H1 (cell line): ENCODE data around the gene AIFM3. TPM values are rescaled to one million over a fixed set of nuclear protein-coding genes. Genes with fewer than 3 reads are reported as not detected.

ENCODE experiments used
- CTCF ChIA-PET: fragments of 300-600 bp; sonication (Branson Sonifier 250); formaldehyde crosslinking; loops from one replicate; lab custom pipeline; 2021; ENCODE audit not compliant: partially characterized antibody; lab: Charles Lee
- POLR2A ChIA-PET: fragments of 300-600 bp; sonication (Branson Sonifier 250); formaldehyde crosslinking; loops from one replicate; lab custom pipeline; 2021; ENCODE audit warnings: inconsistent platforms; ENCODE audit not compliant: partially characterized antibody; lab: Charles Lee
- DNase-seq, 2 experiments: peaks; one replicate each; pipeline versions ENCODE4 v3.0.0 to v3.0.0-alpha.2; 2010 to 2022; ENCODE audit warnings: low spot score in 2 of 2, low read depth in 1 of 2, mixed read lengths in 1 of 2
- FAIRE-seq: peaks from 2 replicates; lab custom pipeline; 2011; peaks lifted over from hg19 to GRCh38; lab: Jason Lieb, UNC
- H2AFZ ChIP-seq: 2 replicates; pipeline ENCODE4 v1.8.1; 2012; ENCODE audit warnings: low read length, inconsistent platforms
- H2AK5ac ChIP-seq: 2 replicates; pipeline ENCODE4 v1.6.1; 2013; ENCODE audit warnings: low read depth, low read length
- H2BK120ac ChIP-seq: replicated peaks from 2 replicates; pipeline ENCODE3; 2013; ENCODE audit warnings: low read depth, low read length, inconsistent platforms
- H2BK12ac ChIP-seq: 2 replicates; pipeline ENCODE4 v1.6.1; 2013; ENCODE audit warnings: low read depth, low read length
- H2BK15ac ChIP-seq: 2 replicates; pipeline ENCODE4 v1.6.1; 2013; ENCODE audit warnings: low read length
- H2BK20ac ChIP-seq: 2 replicates; pipeline ENCODE4 v1.6.1; 2013; ENCODE audit warnings: low read length
- H2BK5ac ChIP-seq: 2 replicates; pipeline ENCODE4 v1.6.1; 2013; ENCODE audit warnings: low read depth, low read length
- H3K14ac ChIP-seq: 2 replicates; pipeline ENCODE4 v1.6.1; 2013; ENCODE audit warnings: inconsistent platforms; ENCODE audit not compliant: insufficient read length
- H3K18ac ChIP-seq: 2 replicates; pipeline ENCODE4 v1.6.1; 2013; ENCODE audit warnings: low read length; ENCODE audit errors: extremely low read depth
- H3K23ac ChIP-seq: 2 replicates; pipeline ENCODE4 v1.6.1; 2013; ENCODE audit warnings: inconsistent platforms; ENCODE audit not compliant: insufficient read length
- H3K23me2 ChIP-seq: 2 replicates; pipeline ENCODE4 v1.6.1; 2013; ENCODE audit warnings: low read depth, low read length
- H3K27ac ChIP-seq: 2 replicates; pipeline ENCODE4 v1.6.1; 2011; ENCODE audit warnings: low read depth, low read length, inconsistent platforms
- H3K27me3 ChIP-seq, 4 experiments: replicated peaks in 1 of 4; 1 replicate in 1 of 4; 2 replicates in 3 of 4; pipeline versions ENCODE4 v1.6.1 to v1.8.1; 2011 to 2013; ENCODE audit warnings: low read length in 3 of 4, mild to moderate bottlenecking in 3 of 4, inconsistent platforms in 2 of 4, mixed read lengths in 2 of 4, moderate library complexity in 1 of 4; ENCODE audit not compliant: control insufficient read depth in 3 of 4, insufficient read depth in 3 of 4; ENCODE audit errors: extremely low read depth in 1 of 4
- H3K36me3 ChIP-seq, 4 experiments: 2 replicates each; pipeline versions ENCODE4 v1.6.1 to v1.8.1; 2011 to 2013; ENCODE audit warnings: mild to moderate bottlenecking in 4 of 4, low read length in 3 of 4, moderate library complexity in 2 of 4, control low read depth in 1 of 4, inconsistent platforms in 1 of 4; ENCODE audit not compliant: insufficient read depth in 4 of 4, control insufficient read depth in 2 of 4
- H3K4ac ChIP-seq: replicated peaks from 2 replicates; pipeline ENCODE3; 2013; ENCODE audit warnings: low read length, low read depth, mixed read lengths, inconsistent platforms; ENCODE audit not compliant: insufficient read length
- H3K4me1 ChIP-seq, 4 experiments: replicated peaks in 1 of 4; 1 replicate in 1 of 4; 2 replicates in 3 of 4; pipeline versions ENCODE4 v1.6.1 to v1.8.1; 2011 to 2013; ENCODE audit warnings: low read length in 3 of 4, inconsistent platforms in 2 of 4, mixed read lengths in 1 of 4; ENCODE audit not compliant: insufficient read depth in 4 of 4, control insufficient read depth in 3 of 4
- H3K4me2 ChIP-seq, 2 experiments: 2 replicates each; pipeline versions ENCODE4 v1.6.1 to v1.8.1; 2011 to 2013; ENCODE audit warnings: low read depth in 2 of 2, low read length in 2 of 2, control low read depth in 1 of 2, inconsistent platforms in 1 of 2, mild to moderate bottlenecking in 1 of 2; ENCODE audit not compliant: insufficient read depth in 1 of 2
- H3K4me3 ChIP-seq, 4 experiments: fragments of 200-600, 300-600 bp in 1 of 4; sonication (generic), shearing (Covaris generic), sonication (Bioruptor Twin) in 1 of 4; 2 replicates each; pipeline versions ENCODE4 v1.5.1 to v1.8.1; 2011 to 2016; ENCODE audit warnings: low read length in 4 of 4, low read depth in 3 of 4, control low read depth in 2 of 4, inconsistent platforms in 2 of 4, mild to moderate bottlenecking in 2 of 4, mixed read lengths in 1 of 4, moderate library complexity in 1 of 4; ENCODE audit not compliant: insufficient read depth in 2 of 4; ENCODE audit errors: extremely low read depth in 1 of 4
- H3K56ac ChIP-seq: replicated peaks from 2 replicates; pipeline ENCODE3; 2013; ENCODE audit warnings: low read depth, mild to moderate bottlenecking, mixed read lengths, low read length, inconsistent platforms; ENCODE audit not compliant: insufficient read length
- H3K79me1 ChIP-seq: 2 replicates; pipeline ENCODE4 v1.6.1; 2013; ENCODE audit warnings: low read depth, low read length, control low read depth
- H3K79me2 ChIP-seq, 2 experiments: 2 replicates each; pipeline versions ENCODE4 v1.6.1 to v1.8.1; 2012 to 2013; ENCODE audit warnings: low read length in 2 of 2, mild to moderate bottlenecking in 2 of 2, inconsistent platforms in 1 of 2; ENCODE audit not compliant: insufficient read depth in 2 of 2, control insufficient read depth in 1 of 2
- H3K9ac ChIP-seq, 4 experiments: replicated peaks in 1 of 4; 1 replicate in 1 of 4; 2 replicates in 3 of 4; pipeline versions ENCODE4 v1.6.1 to v1.8.1; 2011 to 2013; ENCODE audit warnings: low read depth in 3 of 4, low read length in 3 of 4, control low read depth in 2 of 4, mild to moderate bottlenecking in 2 of 4, moderate library complexity in 2 of 4, inconsistent platforms in 1 of 4; ENCODE audit errors: extremely low read depth in 1 of 4
- H3K9me3 ChIP-seq, 2 experiments: 2 replicates each; pipeline versions ENCODE4 v1.6.1 to v1.8.1; 2012 to 2013; ENCODE audit warnings: mild to moderate bottlenecking in 2 of 2, moderate library complexity in 2 of 2, control low read depth in 1 of 2, inconsistent platforms in 1 of 2, low read depth in 1 of 2, low read length in 1 of 2, mixed read lengths in 1 of 2; ENCODE audit not compliant: insufficient read depth in 2 of 2
- H4K20me1 ChIP-seq, 2 experiments: replicated peaks in 1 of 2; 2 replicates each; pipeline versions ENCODE3 to v1.8.1; 2011 to 2013; ENCODE audit warnings: inconsistent platforms in 2 of 2, low read length in 2 of 2, mild to moderate bottlenecking in 1 of 2; ENCODE audit not compliant: insufficient read depth in 2 of 2, control insufficient read depth in 1 of 2
- H4K5ac ChIP-seq: 2 replicates; pipeline ENCODE4 v1.6.1; 2013; ENCODE audit warnings: low read length, low read depth, mixed read lengths, inconsistent platforms; ENCODE audit not compliant: insufficient read length
- H4K8ac ChIP-seq: 2 replicates; pipeline ENCODE4 v1.8.0; 2013; ENCODE audit warnings: mild to moderate bottlenecking, moderate library complexity, low read length, inconsistent platforms; ENCODE audit not compliant: insufficient read depth; ENCODE audit errors: extremely low read depth
- H4K91ac ChIP-seq: replicated peaks from 2 replicates; pipeline ENCODE3; 2013; ENCODE audit warnings: low read length, mixed read lengths, inconsistent platforms; ENCODE audit not compliant: insufficient read length
- ASH2L ChIP-seq: fragments of 200-600, 300-600 bp; sonication (generic); IDR thresholded peaks from one replicate; pipeline ENCODE4 v1.7.1; 2017; ENCODE audit warnings: low read length
- CEBPB ChIP-seq: IDR thresholded peaks from 2 replicates; pipeline ENCODE4 v1.6.1; 2012; ENCODE audit warnings: low read depth, low read length
- CHD2 ChIP-seq: IDR thresholded peaks from 2 replicates; pipeline ENCODE4 v1.6.1; 2012; ENCODE audit warnings: low read length, improper control_type of control experiment
- E2F6 ChIP-seq: IDR thresholded peaks from 2 replicates; pipeline ENCODE4 v1.6.1; 2012; ENCODE audit warnings: inconsistent platforms
- EZH2 ChIP-seq: fragments of 200-600 bp; sonication (generic); IDR thresholded peaks from 2 replicates; pipeline ENCODE4 v1.7.1; 2012; ENCODE audit warnings: low read depth, mild to moderate bottlenecking, moderate library complexity, low read length, inconsistent platforms; ENCODE audit not compliant: severe bottlenecking
- NANOG ChIP-seq: IDR thresholded peaks from 2 replicates; pipeline ENCODE4 v1.6.1; 2011; ENCODE audit warnings: low read length, low read depth, mild to moderate bottlenecking, inconsistent platforms; ENCODE audit not compliant: insufficient read depth, poor library complexity, severe bottlenecking
- RBBP5 ChIP-seq: IDR thresholded peaks from 2 replicates; pipeline ENCODE4 v1.7.1; 2012; ENCODE audit warnings: low read depth, mild to moderate bottlenecking, inconsistent platforms, low read length, moderate library complexity, borderline replicate concordance
- RNF2 ChIP-seq: fragments of 200-900, 300-1000 bp; sonication (generic); IDR thresholded peaks from 2 replicates; pipeline ENCODE4 v1.7.1; 2016; ENCODE audit warnings: borderline replicate concordance, low read depth, mild to moderate bottlenecking, antibody characterized with exemption, low read length; ENCODE audit not compliant: poor library complexity, severe bottlenecking; ENCODE audit errors: missing control alignments
- SAP30 ChIP-seq: fragments of 300-600 bp; sonication (generic); IDR thresholded peaks from 2 replicates; pipeline ENCODE4 v1.7.1; 2012; ENCODE audit warnings: low read length, moderate library complexity, mild to moderate bottlenecking, inconsistent platforms; ENCODE audit not compliant: insufficient read depth, insufficient replicate concordance
- SIN3A ChIP-seq, 2 experiments: IDR thresholded peaks in 1 of 2; conservative IDR thresholded peaks in 1 of 2; 2 replicates each; pipeline ENCODE4 v1.6.1; 2011 to 2012; ENCODE audit warnings: low read length in 2 of 2, improper control_type of control experiment in 1 of 2, low read depth in 1 of 2, mild to moderate bottlenecking in 1 of 2
- WGBS, 2 experiments: shearing (Covaris generic) in 1 of 2; methylation state at CpG; one replicate each; pipeline versions ENCODE4 v1.1.6 to v1.1.7; 2013 to 2015; ENCODE audit warnings: low lambda C conversion rate in 2 of 2, mixed read lengths in 2 of 2, inconsistent platforms in 1 of 2, low coverage in 1 of 2, missing lambda C conversion rate in 1 of 2; ENCODE audit not compliant: insufficient replicate concordance in 2 of 2, insufficient coverage in 1 of 2, insufficient read length in 1 of 2; ENCODE audit errors: extremely low coverage in 1 of 2, missing lambda C conversion rate in 1 of 2; 5-methylcytosine and 5-hydroxymethylcytosine counted together
- polyA plus RNA-seq, 7 experiments: library from polyadenylated mRNA; depleted of rRNA in 3 of 7; stranded (reverse) in 5 of 7; unstranded in 2 of 7; fragments of >200 nt in 5 of 7; fragments of 200-250 nt in 2 of 7; gene quantifications; 1 replicate in 5 of 7; 2 replicates in 1 of 7; 4 replicates in 1 of 7; pipeline versions ENCODE4 v1.2.1 to v1.2.3, GENCODE V29; 2011 to 2013; ENCODE audit warnings: missing spikeins in 2 of 7, mixed read lengths in 2 of 7
- total RNA-seq: library from RNA; stranded (reverse); fragmentation: NEBNext Ultra II Directional; extraction: Animal tissue kit (Norgen Biotek cat#: 25700); gene quantifications from 2 replicates; pipeline ENCODE4 v1.2.1, GENCODE V29; 2021

Gene AIFM3
- total and polyA plus RNA-seq, 2 of the 8 experiments (the other 6 are each of a cell fraction or from before 2014, with no cell fraction given) = 0.86 to 1.4 TPM

DNA sequence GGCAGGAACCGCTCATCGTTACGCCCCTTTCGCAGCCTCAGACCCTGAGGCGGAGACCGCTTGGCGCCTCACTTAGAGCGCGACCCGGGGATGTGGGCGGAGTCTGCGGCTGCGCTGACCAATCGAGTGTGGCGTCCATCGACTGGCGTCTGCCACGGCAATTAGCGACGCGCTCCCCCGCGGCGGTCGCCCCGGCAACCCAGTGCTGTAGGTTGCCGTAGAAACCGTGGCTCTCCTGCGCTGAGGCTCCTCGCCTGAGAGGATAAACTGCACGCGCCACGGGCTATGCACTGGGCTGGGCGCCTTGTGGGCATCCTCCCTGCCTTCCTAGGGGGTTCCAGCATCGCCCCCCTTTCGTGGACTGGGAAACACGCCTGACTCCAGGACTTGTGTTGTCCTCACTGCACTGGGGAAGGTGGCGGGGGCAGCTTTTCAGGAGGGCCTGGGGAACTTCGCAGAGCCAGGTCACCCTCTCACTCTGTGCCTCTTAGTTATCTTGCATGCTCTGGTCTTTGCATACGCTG is 47.2 kb downstream of the AIFM3 start:
- CTCF ChIA-PET = interaction anchor here (1.0 to 2.3 kb wide), 7 partner anchors 10 to 128 kb away, joined by 3 to 7 read pairs (median 3); partner anchors contain the start of gene LZTR1
- no peak for TF ChIP-seq CEBPB
- peak; percentile 42; the same call in 1 of the 2 replicates for TF ChIP-seq E2F6
- TF ChIP-seq ASH2L = peak; percentile 1
- no peak for TF ChIP-seq RBBP5
- 0 out of 2 replicates have a peak, but pooled peaks have one; percentile 39 for TF ChIP-seq CHD2
- TF ChIP-seq EZH2 = no peak
- peak; percentile 73 for TF ChIP-seq NANOG
- peak in 1 of 2 experiments; percentile 81; a peak in 1 of 4 replicates for TF ChIP-seq SIN3A (conservative IDR thresholded peaks at IDR 0.05 in 1 of 2, IDR thresholded peaks at IDR 0.05 in 1 of 2; ENCODE audit: low read depth in 1 of 2, low read length in 2 of 2)
- TF ChIP-seq RNF2 = no peak
- TF ChIP-seq SAP30 = no peak

More for the DNA sequence above, 47.2 kb downstream of the AIFM3 start:
- H3K4me3 ChIP-seq = peak overlapping the region; percentile 51 to 75 (median 64)
- H2BK12ac ChIP-seq = no peak overlapping the region
- peaks cover 0 to 4% (median 3%) of the 10 kb centered on the region in 4 experiments; a peak in 4 of 7 replicates for H3K27me3 ChIP-seq
- H2BK15ac ChIP-seq = 0 out of 2 replicates have a peak overlapping the region, but pooled peaks have one; percentile 21
- no peak overlapping the region for H3K23ac ChIP-seq
- FAIRE-seq (peak; percentile 76), DNase-seq (peak; percentile 81 to 94)
- no peak overlapping the region for H2BK20ac ChIP-seq
- no peak overlapping the region for H3K14ac ChIP-seq
- peak overlapping the region; percentile 74 for H3K56ac ChIP-seq
- peak overlapping the region; percentile 75 for H4K8ac ChIP-seq
- POLR2A ChIA-PET = interaction anchor here (1.4 to 2.2 kb wide), 2 partner anchors 11 to 12 kb away, joined by 5 to 8 read pairs; partner anchors contain the start of gene THAP7
- H2AFZ ChIP-seq = peak overlapping the region; percentile 35; the same call in 1 of the 2 replicates
- H3K27ac ChIP-seq = no peak overlapping the region
- peak overlapping the region; percentile 10 for H4K91ac ChIP-seq
- H3K9me3 ChIP-seq = no peaks in the 10 kb centered on the region
- H2BK5ac ChIP-seq = no peak overlapping the region
- WGBS, 2 experiments = 7% methylated on average over 39 of the region's 40 CpGs; no CpG with 5 or more reads in 1 of the 2 experiments
- H2AK5ac ChIP-seq = no peak overlapping the region
- H3K36me3 ChIP-seq = no peaks in the 10 kb centered on the region
- peak overlapping the region; percentile 28 for H4K5ac ChIP-seq
- peaks cover 6% of the 10 kb centered on the region; the same call in 1 of the 2 replicates for H3K23me2 ChIP-seq
- no peaks in the 10 kb centered on the region; the same call in 1 of the 2 replicates for H3K79me1 ChIP-seq
- peak overlapping the region; percentile 13 for H3K18ac ChIP-seq
- H4K20me1 ChIP-seq = peaks cover 0 to 6% of the 10 kb centered on the region in 2 experiments
- H3K4me1 ChIP-seq = peaks cover 15 to 31% (median 19%) of the 10 kb centered on the region in 4 experiments
- H3K4me2 ChIP-seq = peak overlapping the region; percentile 68 to 97
- no peak overlapping the region for H2BK120ac ChIP-seq
- H3K9ac ChIP-seq = peak overlapping the region in 1 of 4 experiments; percentile 31; a peak in 2 of 7 replicates
- no peaks in the 10 kb centered on the region for H3K79me2 ChIP-seq
- H3K4ac ChIP-seq = peak overlapping the region; percentile 53
